Parathyroid adenoma (tissue), 2 donors: ENCODE data around the gene PDE4D.
"Not testable (repeated sequence)": the region's sequence is repeated elsewhere in the genome, so short reads cannot be mapped to it uniquely, and the experiment has no call there.

ENCODE experiments used
- H2AFZ ChIP-seq: fragments of 300-600 bp; sonication (generic); one replicate; pipeline ENCODE4 v1.7.0; 2017; ENCODE audit warnings: antibody characterized with exemption, mild to moderate bottlenecking
- H3K27ac ChIP-seq: fragments of 300-600 bp; sonication (generic); one replicate; pipeline ENCODE4 v1.7.0; 2017
- H3K27me3 ChIP-seq: fragments of 300-600 bp; sonication (generic); one replicate; pipeline ENCODE4 v1.7.0; 2017; ENCODE audit warnings: low read length; ENCODE audit not compliant: control insufficient read depth, insufficient read depth
- H3K36me3 ChIP-seq: fragments of 300-600 bp; sonication (generic); one replicate; pipeline ENCODE4 v1.7.0; 2017; ENCODE audit warnings: low read length; ENCODE audit not compliant: control insufficient read depth, insufficient read depth
- H3K4me1 ChIP-seq: fragments of 300-600 bp; sonication (generic); one replicate; pipeline ENCODE4 v1.7.0; 2017; ENCODE audit warnings: control low read depth
- H3K4me2 ChIP-seq: fragments of 300-600 bp; sonication (generic); one replicate; pipeline ENCODE4 v1.7.0; 2017; ENCODE audit warnings: low read length
- H3K4me3 ChIP-seq: fragments of 300-600 bp; sonication (generic); one replicate; pipeline ENCODE4 v1.7.0; 2017; ENCODE audit warnings: low read depth, low read length
- H3K79me2 ChIP-seq: fragments of 300-600 bp; sonication (generic); one replicate; pipeline ENCODE4 v1.7.0; 2017; ENCODE audit warnings: control low read depth
- H3K9ac ChIP-seq: fragments of 300-600 bp; sonication (generic); one replicate; pipeline ENCODE4 v1.7.0; 2017; ENCODE audit warnings: mild to moderate bottlenecking
- H3K9me3 ChIP-seq: fragments of 300-600 bp; sonication (generic); one replicate; pipeline ENCODE4 v1.7.0; 2017; ENCODE audit warnings: low read length; ENCODE audit not compliant: control insufficient read depth
- TF ChIP-seq, protein P1 (sequence below): fragments of 300-600 bp; sonication (generic); IDR thresholded peaks from one replicate; pipeline ENCODE4 v1.7.0; 2017; ENCODE audit warnings: antibody characterized with exemption, mild to moderate bottlenecking
- donor health status: primary hyperparathyroidism.

PDE4D gene

DNA sequence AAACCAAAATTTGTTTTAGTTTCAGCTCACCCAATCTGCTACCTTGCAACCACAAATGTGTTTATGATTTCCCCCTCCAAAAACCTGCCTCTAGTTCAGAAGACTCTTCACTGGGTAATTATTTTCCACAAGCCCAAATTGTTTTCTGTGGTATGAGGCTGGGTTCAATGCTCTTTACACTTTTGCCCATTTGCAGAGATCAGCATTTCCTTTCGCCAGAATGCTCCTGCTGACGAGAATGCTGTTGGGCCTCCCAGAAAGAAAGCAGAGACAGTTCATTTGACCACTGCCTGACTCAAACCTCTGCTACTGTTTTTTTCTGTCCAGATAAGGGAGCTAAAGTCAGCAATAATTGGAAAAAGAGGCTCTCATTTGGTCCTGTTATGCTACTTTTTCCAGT, 427.3 kb downstream of the PDE4D start:
- Histone ChIP-seq H3K4me3 (no peak overlapping the region), H3K9ac (no peak overlapping the region), H3K27ac (peak overlapping the region; percentile 36), H3K4me2 (no peak overlapping the region), H3K27me3 (no peaks in the 10 kb centered on the region), H3K4me1 (peaks cover 8% of the 10 kb centered on the region), H3K36me3 (no peaks in the 10 kb centered on the region), H3K9me3 (no peaks in the 10 kb centered on the region), H2AFZ (peak overlapping the region; percentile 47), H3K79me2 (no peaks in the 10 kb centered on the region)
- TF ChIP-seq, protein P1, sequence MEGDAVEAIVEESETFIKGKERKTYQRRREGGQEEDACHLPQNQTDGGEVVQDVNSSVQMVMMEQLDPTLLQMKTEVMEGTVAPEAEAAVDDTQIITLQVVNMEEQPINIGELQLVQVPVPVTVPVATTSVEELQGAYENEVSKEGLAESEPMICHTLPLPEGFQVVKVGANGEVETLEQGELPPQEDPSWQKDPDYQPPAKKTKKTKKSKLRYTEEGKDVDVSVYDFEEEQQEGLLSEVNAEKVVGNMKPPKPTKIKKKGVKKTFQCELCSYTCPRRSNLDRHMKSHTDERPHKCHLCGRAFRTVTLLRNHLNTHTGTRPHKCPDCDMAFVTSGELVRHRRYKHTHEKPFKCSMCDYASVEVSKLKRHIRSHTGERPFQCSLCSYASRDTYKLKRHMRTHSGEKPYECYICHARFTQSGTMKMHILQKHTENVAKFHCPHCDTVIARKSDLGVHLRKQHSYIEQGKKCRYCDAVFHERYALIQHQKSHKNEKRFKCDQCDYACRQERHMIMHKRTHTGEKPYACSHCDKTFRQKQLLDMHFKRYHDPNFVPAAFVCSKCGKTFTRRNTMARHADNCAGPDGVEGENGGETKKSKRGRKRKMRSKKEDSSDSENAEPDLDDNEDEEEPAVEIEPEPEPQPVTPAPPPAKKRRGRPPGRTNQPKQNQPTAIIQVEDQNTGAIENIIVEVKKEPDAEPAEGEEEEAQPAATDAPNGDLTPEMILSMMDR, result no peak

DNA sequence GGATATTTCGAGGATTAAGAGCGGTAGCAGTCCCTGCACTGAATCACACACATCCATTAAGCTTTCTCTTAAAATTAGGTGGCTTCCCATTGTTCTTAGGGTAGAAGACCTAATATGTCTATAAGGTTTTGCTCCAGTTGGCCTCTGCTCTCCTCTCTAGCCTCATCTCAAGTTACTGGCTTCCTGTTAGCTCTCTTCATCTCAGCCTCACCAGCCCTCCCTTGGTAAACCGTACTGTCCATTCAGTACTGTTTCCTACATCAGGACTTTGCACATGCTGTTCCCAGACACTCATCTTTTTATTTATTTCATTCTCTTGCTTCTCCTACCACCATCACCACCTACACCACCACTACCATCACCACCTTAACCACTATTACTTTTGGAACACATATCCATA, 428.6 kb downstream of the PDE4D start:
- Histone ChIP-seq H3K9me3 (no peaks in the 10 kb centered on the region), H3K27me3 (no peaks in the 10 kb centered on the region), H3K9ac (no peak overlapping the region), H3K36me3 (no peaks in the 10 kb centered on the region), H3K27ac (no peak overlapping the region), H3K4me1 (peaks cover 8% of the 10 kb centered on the region), H3K79me2 (no peaks in the 10 kb centered on the region), H3K4me2 (no peak overlapping the region), H3K4me3 (no peak overlapping the region), H2AFZ (no peak overlapping the region)
- TF ChIP-seq, protein P1, result no peak

GRCh38 chr5:59463618-59464166, 429.8 kb downstream of the PDE4D start:
- H3K27ac ChIP-seq, H3K9ac ChIP-seq, H3K36me3 ChIP-seq, H3K79me2 ChIP-seq, H3K4me1 ChIP-seq, H3K4me3 ChIP-seq, H2AFZ ChIP-seq, H3K4me2 ChIP-seq, H3K27me3 ChIP-seq, H3K9me3 ChIP-seq: not testable (repeated sequence)

- Histone ChIP-seq H3K27me3 (no peaks in the 10 kb centered on the region), H3K27ac (no peak overlapping the region), H3K4me2 (no peak overlapping the region), H3K4me1 (peaks cover 8% of the 10 kb centered on the region), H2AFZ (no peak overlapping the region), H3K9ac (no peak overlapping the region), H3K9me3 (no peaks in the 10 kb centered on the region), H3K4me3 (no peak overlapping the region), H3K79me2 (no peaks in the 10 kb centered on the region), H3K36me3 (no peaks in the 10 kb centered on the region)
- TF ChIP-seq, protein P1, result no peak
Observed at GRCh38 chr5:59462956-59463355, 430.6 kb downstream of the PDE4D start.

GRCh38 chr5:59460368-59461153, 433.0 kb downstream of the PDE4D start:
- H3K27me3 ChIP-seq, result no peaks in the 10 kb centered on the region
- no peaks in the 10 kb centered on the region for H3K79me2 ChIP-seq
- H3K36me3 ChIP-seq, result no peaks in the 10 kb centered on the region
- no peak overlapping the region for H3K4me3 ChIP-seq
- H3K4me1 ChIP-seq, result no peaks in the 10 kb centered on the region
- H2AFZ ChIP-seq, result no peak overlapping the region
- no peak overlapping the region for H3K27ac ChIP-seq
- TF ChIP-seq, protein P1, result no peak
- H3K9ac ChIP-seq, result no peak overlapping the region
- no peaks in the 10 kb centered on the region for H3K9me3 ChIP-seq
- no peak overlapping the region for H3K4me2 ChIP-seq
